Fibroblast of the aortic adventitia (primary cell): Measurements from ENCODE around the gene KRTAP12-3. TPM values are rescaled to one million over a fixed set of nuclear protein-coding genes. Genes with fewer than 3 reads are reported as not detected.
"Not testable (repeated sequence)": the region's sequence is repeated elsewhere in the genome, so short reads cannot be mapped to it uniquely, and the experiment has no call there.

ENCODE experiments used
- DNase-seq: peaks from one replicate; pipeline ENCODE4 v3.0.0-alpha.2; 2010; ENCODE audit warnings: low read depth
- H3K4me3 ChIP-seq: 2 replicates; pipeline ENCODE4 v1.5.1; 2011; ENCODE audit warnings: low read depth, mild to moderate bottlenecking, control low read depth, low read length, moderate library complexity
- CTCF ChIP-seq: IDR thresholded peaks from 2 replicates; pipeline ENCODE4 v1.5.1; 2011; ENCODE audit warnings: mild to moderate bottlenecking, low read length, control low read depth, inconsistent platforms; ENCODE audit not compliant: insufficient read depth
- total RNA-seq: library from RNA; depleted of rRNA; stranded (reverse); fragments of >200 nt; gene quantifications from 2 replicates; pipeline ENCODE4 v1.2.3, GENCODE V29; 2012; ENCODE audit warnings: low replicate concordance

Gene KRTAP12-3
- total RNA-seq, 1 donor, result not detected

DNA sequence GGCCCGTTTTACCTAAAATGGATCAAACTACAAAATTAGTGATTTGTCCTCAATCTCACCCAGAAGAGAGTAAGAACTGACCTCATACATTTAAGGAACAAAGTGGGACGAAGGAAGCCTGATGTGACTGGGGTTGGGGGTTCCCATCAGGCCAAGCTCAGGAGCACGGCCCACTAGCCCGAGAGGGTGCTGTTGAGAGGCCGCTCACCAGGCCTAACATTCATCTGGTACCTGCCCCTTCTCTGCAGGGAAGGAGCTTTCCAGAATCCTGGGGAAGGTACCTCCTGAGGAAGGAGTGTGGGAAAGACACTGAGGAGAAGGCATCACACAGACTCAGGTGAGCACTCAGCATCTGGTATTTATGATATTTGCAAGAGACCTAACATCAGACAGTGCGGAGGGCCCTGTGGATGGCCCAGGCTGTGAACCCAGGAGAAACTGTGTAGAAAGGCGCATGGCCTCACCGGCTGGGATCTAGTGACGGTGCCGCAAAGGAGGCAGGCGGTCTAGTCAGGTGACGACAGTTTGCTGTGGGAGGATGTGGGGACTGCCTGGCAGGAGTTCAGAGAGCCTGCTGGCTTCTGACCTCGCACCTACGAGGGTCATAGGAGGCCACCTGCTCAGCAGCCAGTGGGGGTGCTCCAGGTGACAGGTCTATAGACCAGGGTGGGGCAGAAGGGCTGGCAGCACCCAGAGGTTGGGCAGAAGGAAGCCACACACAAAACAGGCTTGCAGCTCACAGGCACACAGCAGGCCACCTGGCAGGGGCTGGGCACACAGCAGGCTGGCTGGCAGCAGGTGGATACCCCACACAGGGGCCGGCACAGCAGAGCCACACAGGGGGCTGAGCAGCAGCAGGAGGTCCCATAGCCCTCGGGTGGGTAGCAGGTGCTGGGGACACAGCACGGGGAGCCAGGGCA lies 3.8 kb upstream of the KRTAP12-3 start:
- no peak for TF ChIP-seq CTCF
- no peak for DNase-seq
- H3K4me3 ChIP-seq, result no peak overlapping the region

- H3K4me3 ChIP-seq, result no peak within 1 kb of the TSS
- no peak for DNase-seq
- no peak for TF ChIP-seq CTCF
These were observed 3.1 kb upstream of the KRTAP12-3 start, which contains the start of gene KRTAP12-4 for GRCh38 chr21:44654576-44655175. Gene KRTAP12-4, minus strand, starts transcription at chr21:44654659. Its CDS starts 45 bp downstream, at chr21:44654614.

DNA sequence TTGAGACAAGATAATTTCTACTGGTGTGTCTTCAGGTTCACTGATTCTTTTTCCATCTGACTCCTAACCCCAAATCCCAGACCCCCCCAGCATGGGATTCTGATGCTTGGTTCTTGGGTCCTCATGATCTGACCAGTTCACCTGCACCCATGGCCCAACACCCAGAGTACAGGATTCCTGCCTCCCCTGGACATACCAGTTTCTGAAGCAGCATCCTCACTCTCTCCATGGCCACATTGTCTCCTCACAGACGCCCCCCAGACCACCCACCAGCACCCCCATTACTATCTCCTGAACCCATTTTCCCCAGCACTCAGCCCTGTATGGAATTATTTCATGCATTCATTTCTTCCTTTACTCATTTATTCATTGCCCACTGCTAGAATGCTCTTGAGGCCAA lies 864 bp upstream of the KRTAP12-3 start:
- TF ChIP-seq CTCF, result no peak

GRCh38 chr21:44658541-44658910 lies 794 bp downstream of the KRTAP12-3 start:
- no peak for TF ChIP-seq CTCF
- DNase-seq, result no peak
- no peak overlapping the region for H3K4me3 ChIP-seq

More for the DNA sequence above, 864 bp upstream of the KRTAP12-3 start:
- DNase-seq, result no peak
- no peak overlapping the region for H3K4me3 ChIP-seq

- H3K4me3 ChIP-seq, result no peak overlapping the region
- TF ChIP-seq CTCF, result no peak
- DNase-seq, result no peak
These were observed 1.3 kb downstream of the KRTAP12-3 start for GRCh38 chr21:44658913-44659595.

- DNase-seq, H3K4me3 ChIP-seq: not testable (repeated sequence)
These were observed 3.8 kb downstream of the KRTAP12-3 start for GRCh38 chr21:44661567-44661966.

DNA sequence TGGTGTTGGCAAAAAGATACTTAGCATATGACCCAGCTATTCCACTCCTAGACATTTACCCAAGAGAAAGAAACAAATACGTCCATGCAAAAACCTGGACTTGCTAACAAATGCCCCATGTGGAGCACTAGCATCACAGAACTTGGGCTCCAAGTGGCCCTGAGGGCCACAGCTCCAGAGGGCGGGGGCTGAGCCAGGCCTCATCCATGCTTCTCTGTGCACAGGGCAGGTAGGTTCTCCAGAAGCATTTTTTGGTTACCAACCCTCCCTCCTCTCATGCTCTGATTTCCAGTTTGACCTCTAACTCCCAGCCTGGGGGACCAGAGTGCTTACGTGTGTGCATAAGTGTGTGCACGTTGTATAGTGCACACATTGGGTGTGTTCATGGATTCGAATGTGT lies 7.0 kb downstream of the KRTAP12-3 start:
- TF ChIP-seq CTCF, result no peak
- no peak overlapping the region for H3K4me3 ChIP-seq
- DNase-seq, result no peak
